Mucosa of rectum (tissue), 2 donors: Measurements from ENCODE around the gene ARHGAP8.
A peak's percentile ranks its signal among the peaks of the same experiment; 100 is the strongest.

ENCODE experiments used
- H3K27ac ChIP-seq, 2 donors: one replicate each; pipeline ENCODE4 v1.7.0; 2013; ENCODE audit warnings: inconsistent platforms in 2 of 2, low read depth in 2 of 2, low read length in 2 of 2
- H3K27me3 ChIP-seq, 2 donors: one replicate each; pipeline ENCODE4 v1.7.0; 2013; ENCODE audit warnings: low read length in 2 of 2; ENCODE audit not compliant: control insufficient read depth in 2 of 2, insufficient read depth in 2 of 2
- H3K36me3 ChIP-seq, 2 donors: one replicate each; pipeline ENCODE4 v1.7.0; 2013; ENCODE audit warnings: low read length in 2 of 2; ENCODE audit not compliant: control insufficient read depth in 2 of 2, insufficient read depth in 2 of 2
- H3K4me1 ChIP-seq, 2 donors: one replicate each; pipeline ENCODE4 v1.7.0; 2013; ENCODE audit warnings: low read length in 2 of 2, mild to moderate bottlenecking in 1 of 2; ENCODE audit not compliant: control insufficient read depth in 2 of 2, insufficient read depth in 2 of 2
- H3K4me3 ChIP-seq, 2 donors: one replicate each; pipeline ENCODE4 v1.7.0; 2013; ENCODE audit warnings: low read length in 2 of 2
- H3K9ac ChIP-seq, 2 donors: one replicate each; pipeline ENCODE4 v1.7.0; 2013; ENCODE audit warnings: low read length in 2 of 2, low read depth in 1 of 2, mild to moderate bottlenecking in 1 of 2
- H3K9me3 ChIP-seq, 2 donors: one replicate each; pipeline ENCODE4 v1.7.0; 2013; ENCODE audit warnings: low read length in 2 of 2; ENCODE audit not compliant: control insufficient read depth in 2 of 2
- donor health status: healthy.
- donor health status: Normal muscosa, but diverticular disease.

Gene ARHGAP8

GRCh38 chr22:44724859-44725258 is 27.5 kb upstream of the ARHGAP8 start:
- H3K4me3 ChIP-seq = no peak overlapping the region
- H3K9me3 ChIP-seq = no peaks in the 10 kb centered on the region
- no peak overlapping the region for H3K27ac ChIP-seq
- H3K27me3 ChIP-seq = no peaks in the 10 kb centered on the region
- peaks cover 0 to 6% of the 10 kb centered on the region in 2 donors for H3K4me1 ChIP-seq
- H3K36me3 ChIP-seq = peaks cover 11 to 22% of the 10 kb centered on the region in 2 donors
- H3K9ac ChIP-seq = no peak overlapping the region

DNA sequence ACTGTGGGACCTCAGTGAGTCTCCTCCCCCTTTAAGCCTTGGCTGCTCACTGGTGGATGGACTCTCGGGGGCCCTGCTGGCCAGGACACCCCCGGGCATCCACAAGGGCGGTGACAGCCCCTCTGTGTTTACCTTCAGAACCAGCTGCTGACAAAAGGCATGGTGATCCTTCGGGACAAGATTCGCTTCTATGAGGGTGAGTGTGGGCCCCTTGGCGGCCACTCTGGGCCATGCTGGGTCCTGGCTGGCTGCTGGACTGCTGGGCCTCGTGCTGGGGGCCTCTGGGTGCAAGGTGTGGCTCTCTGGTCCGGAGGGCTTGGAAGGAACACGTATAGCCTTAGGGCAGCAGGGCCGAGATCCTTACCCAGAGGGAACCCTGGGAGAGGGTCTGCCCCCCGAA is 25.9 kb upstream of the ARHGAP8 start:
- H3K27ac ChIP-seq = no peak overlapping the region
- H3K4me3 ChIP-seq = no peak overlapping the region
- H3K27me3 ChIP-seq = no peaks in the 10 kb centered on the region
- no peaks in the 10 kb centered on the region for H3K9me3 ChIP-seq
- H3K9ac ChIP-seq = no peak overlapping the region
- H3K4me1 ChIP-seq = peaks cover 0 to 6% of the 10 kb centered on the region in 2 donors
- peaks cover 14 to 25% of the 10 kb centered on the region in 2 donors for H3K36me3 ChIP-seq

GRCh38 chr22:44727148-44727547 is 25.2 kb upstream of the ARHGAP8 start:
- Histone ChIP-seq H3K27me3 (no peaks in the 10 kb centered on the region), H3K9ac (no peak overlapping the region), H3K9me3 (no peaks in the 10 kb centered on the region), H3K4me1 (peaks cover 0 to 6% of the 10 kb centered on the region in 2 donors), H3K4me3 (no peak overlapping the region), H3K36me3 (peaks cover 10 to 25% of the 10 kb centered on the region in 2 donors), H3K27ac (no peak overlapping the region)

DNA sequence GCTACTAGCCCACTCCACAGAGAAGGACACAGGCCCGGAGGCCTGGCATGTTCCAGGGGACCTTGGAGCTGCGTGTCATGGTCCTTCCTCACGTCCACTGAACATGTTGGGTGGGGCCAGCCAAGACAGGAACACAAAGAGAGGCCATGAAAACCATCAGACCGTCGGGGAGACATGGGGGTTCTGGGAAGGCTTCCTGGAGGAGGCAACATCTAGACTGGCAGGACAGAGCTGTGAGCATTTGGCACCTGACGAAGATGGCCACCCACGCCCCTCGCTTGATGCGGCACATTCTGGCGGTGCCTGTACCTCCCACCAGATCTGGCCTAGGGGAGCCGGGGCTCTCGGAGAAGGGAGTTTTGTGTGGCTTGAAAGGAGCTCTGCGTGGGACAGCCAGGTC is 24.7 kb upstream of the ARHGAP8 start:
- H3K9me3 ChIP-seq = no peaks in the 10 kb centered on the region
- H3K27ac ChIP-seq = no peak overlapping the region
- H3K9ac ChIP-seq = no peak overlapping the region
- H3K27me3 ChIP-seq = no peaks in the 10 kb centered on the region
- H3K36me3 ChIP-seq = peaks cover 14 to 28% of the 10 kb centered on the region in 2 donors
- no peak overlapping the region for H3K4me3 ChIP-seq
- H3K4me1 ChIP-seq = peaks cover 0 to 6% of the 10 kb centered on the region in 2 donors

DNA sequence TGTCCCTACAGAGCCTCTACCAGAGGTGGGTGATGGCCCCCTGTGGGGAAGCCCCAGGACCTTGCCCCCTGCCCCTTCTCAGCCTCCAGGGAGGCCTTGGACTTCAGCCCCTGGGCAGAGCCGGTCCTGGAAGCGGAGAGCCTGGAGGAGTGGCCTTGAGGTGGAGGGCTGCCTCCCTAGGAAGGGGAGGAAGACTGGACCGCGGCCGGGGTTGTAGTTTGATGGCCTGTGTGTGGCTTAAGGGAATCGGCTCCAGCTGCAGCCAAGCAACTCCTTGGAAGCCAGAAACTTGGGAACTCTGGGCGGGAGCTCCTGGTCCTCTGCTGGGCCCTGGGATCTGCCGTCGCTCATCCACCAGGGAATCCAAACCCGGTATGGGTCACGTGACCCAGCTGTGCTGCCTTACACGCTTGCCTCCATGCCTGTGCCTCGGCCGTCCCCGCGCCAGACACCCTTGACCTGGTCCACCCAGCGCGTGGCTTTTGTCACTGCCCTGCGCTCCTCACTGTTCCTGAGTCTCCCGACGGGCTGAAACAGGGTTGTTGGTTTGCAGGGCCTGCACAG is 23.5 kb upstream of the ARHGAP8 start:
- H3K36me3 ChIP-seq = peaks cover 15 to 29% of the 10 kb centered on the region in 2 donors
- H3K27me3 ChIP-seq = no peaks in the 10 kb centered on the region
- peaks cover 0 to 6% of the 10 kb centered on the region in 2 donors for H3K4me1 ChIP-seq
- no peak overlapping the region for H3K9ac ChIP-seq
- H3K9me3 ChIP-seq = no peaks in the 10 kb centered on the region
- no peak overlapping the region for H3K4me3 ChIP-seq
- peak overlapping the region; percentile 43 to 61 for H3K27ac ChIP-seq

- no peaks in the 10 kb centered on the region for H3K9me3 ChIP-seq
- H3K4me1 ChIP-seq = peaks cover 0 to 6% of the 10 kb centered on the region in 2 donors
- H3K4me3 ChIP-seq = no peak overlapping the region
- peak overlapping the region; percentile 43 to 61 for H3K27ac ChIP-seq
- no peak overlapping the region for H3K9ac ChIP-seq
- peaks cover 15 to 29% of the 10 kb centered on the region in 2 donors for H3K36me3 ChIP-seq
- H3K27me3 ChIP-seq = no peaks in the 10 kb centered on the region
Measured at GRCh38 chr22:44729391-44730021, 22.9 kb upstream of the ARHGAP8 start.

GRCh38 chr22:44730022-44730393 is 22.4 kb upstream of the ARHGAP8 start:
- Histone ChIP-seq H3K4me3 (no peak overlapping the region), H3K36me3 (peaks cover 15 to 24% of the 10 kb centered on the region in 2 donors), H3K4me1 (peaks cover 0 to 6% of the 10 kb centered on the region in 2 donors), H3K27ac (peak overlapping the region in 1 of 2 donors; percentile 43), H3K27me3 (no peaks in the 10 kb centered on the region), H3K9me3 (no peaks in the 10 kb centered on the region), H3K9ac (no peak overlapping the region)

DNA sequence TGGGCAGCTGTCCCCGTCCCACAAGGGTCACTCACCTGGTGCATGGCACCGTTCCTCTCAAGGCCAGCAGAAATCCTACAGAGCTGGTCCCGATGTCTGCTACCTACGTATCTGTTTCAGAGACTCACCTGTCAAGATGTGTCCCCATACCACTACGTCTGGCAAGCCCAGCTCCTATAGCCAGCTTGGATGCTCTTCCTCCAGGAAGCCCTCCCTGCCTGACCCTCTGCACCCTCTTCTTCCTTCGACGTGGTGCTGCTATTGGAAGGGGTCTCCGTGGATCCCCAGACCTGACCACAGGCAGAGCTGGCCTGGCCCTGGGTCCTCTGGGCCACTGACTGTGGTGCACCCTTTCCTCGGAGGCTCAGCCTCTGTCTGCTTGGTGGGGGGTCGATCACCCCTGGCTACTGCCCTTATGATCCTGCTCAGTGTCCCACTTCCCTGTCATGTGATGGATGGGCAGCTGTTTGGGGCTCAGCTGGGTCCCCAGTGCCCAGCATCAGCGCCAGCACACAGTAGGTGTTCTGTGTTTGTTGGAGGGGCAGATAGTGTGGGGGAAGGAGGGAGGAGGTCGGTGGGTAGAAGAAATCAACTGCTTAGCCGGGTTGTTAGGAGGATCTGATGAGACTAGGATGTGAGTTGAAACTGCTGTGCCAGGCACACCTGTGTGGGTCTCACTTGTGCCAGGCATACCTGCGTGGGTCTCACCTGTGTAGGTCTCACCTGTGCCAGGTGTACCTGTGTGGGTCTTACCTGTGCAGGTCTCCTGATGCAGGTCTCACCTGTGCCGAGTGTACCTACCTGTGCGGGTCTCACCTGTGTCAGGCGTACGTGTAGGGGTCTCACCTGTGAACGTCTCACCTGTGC is 21.7 kb upstream of the ARHGAP8 start:
- Histone ChIP-seq H3K9me3 (no peaks in the 10 kb centered on the region), H3K36me3 (peaks cover 15 to 20% of the 10 kb centered on the region in 2 donors), H3K9ac (no peak overlapping the region), H3K27ac (no peak overlapping the region), H3K27me3 (no peaks in the 10 kb centered on the region), H3K4me1 (peaks cover 0 to 6% of the 10 kb centered on the region in 2 donors), H3K4me3 (no peak overlapping the region)

- no peaks in the 10 kb centered on the region for H3K27me3 ChIP-seq
- H3K9me3 ChIP-seq = no peaks in the 10 kb centered on the region
- no peak overlapping the region for H3K9ac ChIP-seq
- peaks cover 0 to 13% of the 10 kb centered on the region in 2 donors for H3K4me1 ChIP-seq
- no peak overlapping the region for H3K4me3 ChIP-seq
- no peak overlapping the region for H3K27ac ChIP-seq
- peaks cover 15 to 20% of the 10 kb centered on the region in 2 donors for H3K36me3 ChIP-seq
Measured at GRCh38 chr22:44731357-44731970, 20.9 kb upstream of the ARHGAP8 start.
